ENCODE results near the gene PCDHB1. TPM values are rescaled to one million over a fixed set of nuclear protein-coding genes. Genes with fewer than 3 reads are reported as not detected.

The PCDHB1 gene
- total RNA-seq, 2 donors from 2014 or later: not detected

- no peaks in the 10 kb centered on the region for H3K27me3 ChIP-seq
Observed at GRCh38 chr5:141003791-141004611, 47.2 kb upstream of the PCDHB1 start.

GRCh38 chr5:141007791-141008190 is 43.4 kb upstream of the PCDHB1 start:
- no peaks in the 10 kb centered on the region for H3K9me3 ChIP-seq
- TF ChIP-seq, protein P1, sequence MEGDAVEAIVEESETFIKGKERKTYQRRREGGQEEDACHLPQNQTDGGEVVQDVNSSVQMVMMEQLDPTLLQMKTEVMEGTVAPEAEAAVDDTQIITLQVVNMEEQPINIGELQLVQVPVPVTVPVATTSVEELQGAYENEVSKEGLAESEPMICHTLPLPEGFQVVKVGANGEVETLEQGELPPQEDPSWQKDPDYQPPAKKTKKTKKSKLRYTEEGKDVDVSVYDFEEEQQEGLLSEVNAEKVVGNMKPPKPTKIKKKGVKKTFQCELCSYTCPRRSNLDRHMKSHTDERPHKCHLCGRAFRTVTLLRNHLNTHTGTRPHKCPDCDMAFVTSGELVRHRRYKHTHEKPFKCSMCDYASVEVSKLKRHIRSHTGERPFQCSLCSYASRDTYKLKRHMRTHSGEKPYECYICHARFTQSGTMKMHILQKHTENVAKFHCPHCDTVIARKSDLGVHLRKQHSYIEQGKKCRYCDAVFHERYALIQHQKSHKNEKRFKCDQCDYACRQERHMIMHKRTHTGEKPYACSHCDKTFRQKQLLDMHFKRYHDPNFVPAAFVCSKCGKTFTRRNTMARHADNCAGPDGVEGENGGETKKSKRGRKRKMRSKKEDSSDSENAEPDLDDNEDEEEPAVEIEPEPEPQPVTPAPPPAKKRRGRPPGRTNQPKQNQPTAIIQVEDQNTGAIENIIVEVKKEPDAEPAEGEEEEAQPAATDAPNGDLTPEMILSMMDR (IDR thresholded peaks at IDR 0.05): no peak
- no peak for DNase-seq (ENCODE audit: low spot score)
- no peak overlapping the region for H3K27ac ChIP-seq
- no peaks in the 10 kb centered on the region for H3K4me1 ChIP-seq
- no peak overlapping the region for H3K4me3 ChIP-seq
- H3K27me3 ChIP-seq: no peaks in the 10 kb centered on the region
- H3K36me3 ChIP-seq: no peaks in the 10 kb centered on the region

More at GRCh38 chr5:141003791-141004611, 47.2 kb upstream of the PCDHB1 start:
- Histone ChIP-seq H3K27ac (no peak overlapping the region), H3K4me3 (no peak overlapping the region), H3K4me1 (peaks cover 0 to 7% of the 10 kb centered on the region in 2 donors), H3K9me3 (no peaks in the 10 kb centered on the region), H3K36me3 (no peaks in the 10 kb centered on the region)
- TF ChIP-seq, protein P1 (IDR thresholded peaks at IDR 0.05): no peak
- DNase-seq (ENCODE audit: low spot score): no peak

GRCh38 chr5:141010047-141010793 is 41.0 kb upstream of the PCDHB1 start:
- Histone ChIP-seq H3K36me3 (no peaks in the 10 kb centered on the region), H3K4me3 (no peak overlapping the region), H3K9me3 (no peaks in the 10 kb centered on the region), H3K27ac (no peak overlapping the region), H3K27me3 (no peaks in the 10 kb centered on the region), H3K4me1 (no peaks in the 10 kb centered on the region)
- DNase-seq (ENCODE audit: low spot score): no peak
- TF ChIP-seq, protein P1 (IDR thresholded peaks at IDR 0.05): no peak

DNA sequence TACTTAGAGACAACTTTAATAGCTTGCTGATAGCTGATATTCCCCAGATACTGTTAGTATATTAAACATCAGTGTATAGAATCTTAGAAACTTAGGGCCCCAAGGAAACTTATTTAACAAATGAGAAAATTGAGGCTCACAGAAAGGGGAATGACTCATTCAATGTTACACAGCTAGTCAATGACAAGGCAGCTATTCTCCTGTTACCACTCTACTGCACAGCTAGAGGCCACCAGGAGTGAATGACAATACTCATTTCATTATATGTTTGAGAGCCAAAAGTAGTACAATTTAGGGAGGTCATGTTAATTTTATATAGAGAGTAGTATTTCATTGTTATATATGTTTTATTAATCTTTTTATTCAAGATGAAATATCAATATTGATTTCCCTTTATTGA is 33.2 kb upstream of the PCDHB1 start:
- DNase-seq (ENCODE audit: low spot score): no peak
- no peaks in the 10 kb centered on the region for H3K36me3 ChIP-seq
- no peaks in the 10 kb centered on the region for H3K27me3 ChIP-seq
- no peaks in the 10 kb centered on the region for H3K9me3 ChIP-seq
- TF ChIP-seq, protein P1 (IDR thresholded peaks at IDR 0.05): no peak
- H3K4me3 ChIP-seq: no peak overlapping the region
- no peaks in the 10 kb centered on the region for H3K4me1 ChIP-seq
- no peak overlapping the region for H3K27ac ChIP-seq

- DNase-seq (ENCODE audit: low spot score): no peak
- H3K9me3 ChIP-seq: no peaks in the 10 kb centered on the region
- H3K36me3 ChIP-seq: no peaks in the 10 kb centered on the region
- H3K4me1 ChIP-seq: no peaks in the 10 kb centered on the region
- H3K4me3 ChIP-seq: no peak overlapping the region
- H3K27me3 ChIP-seq: no peaks in the 10 kb centered on the region
- TF ChIP-seq, protein P1 (IDR thresholded peaks at IDR 0.05): no peak
- no peak overlapping the region for H3K27ac ChIP-seq
Observed at GRCh38 chr5:141022384-141022783, 28.8 kb upstream of the PCDHB1 start.
